LNCaP clone FGC (cell line): ENCODE data around the gene SLC12A3.

Source experiments
- DNase-seq: peaks from one replicate; pipeline ENCODE4 v3.0.0-alpha.2; 2011; ENCODE audit warnings: low read depth
- H3K4me3 ChIP-seq: 2 replicates; pipeline ENCODE4 v1.5.1; 2011; ENCODE audit warnings: mild to moderate bottlenecking, low read depth, low read length, control low read depth
- TF ChIP-seq, protein P1 (sequence below): IDR thresholded peaks from 2 replicates; pipeline ENCODE4 v1.5.1; 2012; ENCODE audit warnings: mild to moderate bottlenecking; ENCODE audit not compliant: control insufficient read depth, insufficient read depth; ENCODE audit errors: extremely low read depth

Gene SLC12A3

DNA sequence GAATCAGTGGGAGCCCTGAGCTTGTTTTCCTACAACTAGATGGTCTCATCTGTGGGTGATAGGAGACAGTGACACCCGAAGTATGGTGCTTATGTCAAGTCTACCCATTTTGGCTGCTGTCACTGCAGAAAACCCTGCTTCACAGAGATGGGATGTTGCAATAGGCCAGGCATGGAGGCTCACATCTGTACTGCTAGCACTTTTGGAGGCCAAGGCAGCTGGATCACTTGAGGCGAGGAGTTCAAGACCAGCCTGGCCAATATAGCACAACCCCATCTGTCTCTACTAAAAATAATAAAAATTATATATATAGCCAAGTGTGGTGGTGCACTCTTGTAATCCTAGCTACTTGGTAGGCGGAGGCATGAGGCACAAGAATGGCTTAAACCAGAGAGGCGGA lies 64.6 kb downstream of the SLC12A3 start:
- TF ChIP-seq, protein P1, sequence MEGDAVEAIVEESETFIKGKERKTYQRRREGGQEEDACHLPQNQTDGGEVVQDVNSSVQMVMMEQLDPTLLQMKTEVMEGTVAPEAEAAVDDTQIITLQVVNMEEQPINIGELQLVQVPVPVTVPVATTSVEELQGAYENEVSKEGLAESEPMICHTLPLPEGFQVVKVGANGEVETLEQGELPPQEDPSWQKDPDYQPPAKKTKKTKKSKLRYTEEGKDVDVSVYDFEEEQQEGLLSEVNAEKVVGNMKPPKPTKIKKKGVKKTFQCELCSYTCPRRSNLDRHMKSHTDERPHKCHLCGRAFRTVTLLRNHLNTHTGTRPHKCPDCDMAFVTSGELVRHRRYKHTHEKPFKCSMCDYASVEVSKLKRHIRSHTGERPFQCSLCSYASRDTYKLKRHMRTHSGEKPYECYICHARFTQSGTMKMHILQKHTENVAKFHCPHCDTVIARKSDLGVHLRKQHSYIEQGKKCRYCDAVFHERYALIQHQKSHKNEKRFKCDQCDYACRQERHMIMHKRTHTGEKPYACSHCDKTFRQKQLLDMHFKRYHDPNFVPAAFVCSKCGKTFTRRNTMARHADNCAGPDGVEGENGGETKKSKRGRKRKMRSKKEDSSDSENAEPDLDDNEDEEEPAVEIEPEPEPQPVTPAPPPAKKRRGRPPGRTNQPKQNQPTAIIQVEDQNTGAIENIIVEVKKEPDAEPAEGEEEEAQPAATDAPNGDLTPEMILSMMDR = no peak
- no peak for DNase-seq
- H3K4me3 ChIP-seq = no peak overlapping the region

DNA sequence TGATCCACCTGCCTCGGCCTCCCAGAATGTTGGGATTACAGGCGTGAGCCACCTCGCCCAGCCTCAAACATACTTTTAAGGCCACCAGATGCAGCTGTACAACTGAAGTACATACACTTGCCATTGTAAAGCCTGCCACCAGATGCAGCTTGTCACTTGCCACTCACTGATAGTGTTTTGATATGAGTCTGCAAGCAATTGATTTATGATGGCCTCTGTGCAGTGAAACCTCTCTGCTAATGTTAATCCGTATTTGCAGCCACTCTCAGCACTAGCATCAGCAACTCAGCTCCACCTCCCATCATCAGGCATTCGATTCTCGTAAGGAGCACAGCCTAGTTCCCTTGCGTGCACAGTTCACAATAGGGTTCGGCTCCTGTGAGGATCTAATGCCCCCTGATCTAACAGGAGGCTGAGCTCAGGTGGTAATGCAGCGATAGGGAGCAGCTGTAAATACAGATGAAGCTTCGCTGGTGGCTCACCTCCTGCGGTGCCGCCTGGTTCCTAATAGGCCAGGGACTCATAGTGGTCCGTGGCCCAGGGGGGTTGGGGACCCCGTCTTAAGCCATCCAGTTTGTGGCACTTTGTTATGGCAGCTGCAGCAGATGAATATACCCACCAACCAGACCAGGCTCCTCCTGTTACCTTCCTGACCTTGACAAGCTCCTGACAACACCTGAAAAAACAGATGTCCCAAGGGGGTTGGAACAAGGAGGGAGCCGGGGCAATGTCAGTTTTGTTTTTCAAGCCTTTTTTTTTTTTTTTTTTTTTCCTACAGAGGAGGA lies 65.7 kb downstream of the SLC12A3 start:
- TF ChIP-seq, protein P1 = no peak
- DNase-seq = no peak

DNA sequence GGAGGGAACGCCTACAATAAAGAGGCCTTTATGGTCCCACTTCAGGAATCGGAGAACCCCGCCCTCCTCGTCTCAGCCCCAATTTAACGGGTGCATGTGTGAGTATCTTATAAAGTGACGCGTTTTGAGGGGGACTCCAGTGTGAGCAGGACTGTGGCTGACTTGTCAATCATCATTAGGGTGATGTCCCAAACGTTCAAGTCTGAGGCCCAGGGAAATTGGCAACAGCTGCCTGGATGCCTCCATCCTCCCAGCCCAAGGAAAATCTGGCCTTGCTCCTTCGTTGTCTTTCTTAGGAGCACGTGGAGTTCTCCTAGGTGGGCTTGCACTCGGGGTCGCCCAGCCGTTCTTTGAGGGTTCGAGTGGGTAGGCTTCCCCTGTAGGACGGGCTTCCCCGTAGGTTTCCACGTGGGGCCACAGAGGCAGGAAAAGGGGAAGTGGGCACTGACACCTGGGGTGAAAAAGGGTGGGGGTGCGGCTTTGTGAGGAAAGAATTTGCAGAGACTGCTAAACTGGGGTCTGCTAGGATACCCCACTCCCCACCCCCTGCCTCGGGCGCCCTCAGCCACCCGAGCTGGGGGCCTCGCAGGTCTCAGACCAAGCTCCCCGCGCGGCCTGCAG lies 66.4 kb downstream of the SLC12A3 start:
- DNase-seq = no peak
- peak overlapping the region; percentile 96 for H3K4me3 ChIP-seq
- TF ChIP-seq, protein P1 = no peak

More for the DNA sequence above, 65.7 kb downstream of the SLC12A3 start:
- no peak overlapping the region for H3K4me3 ChIP-seq

DNA sequence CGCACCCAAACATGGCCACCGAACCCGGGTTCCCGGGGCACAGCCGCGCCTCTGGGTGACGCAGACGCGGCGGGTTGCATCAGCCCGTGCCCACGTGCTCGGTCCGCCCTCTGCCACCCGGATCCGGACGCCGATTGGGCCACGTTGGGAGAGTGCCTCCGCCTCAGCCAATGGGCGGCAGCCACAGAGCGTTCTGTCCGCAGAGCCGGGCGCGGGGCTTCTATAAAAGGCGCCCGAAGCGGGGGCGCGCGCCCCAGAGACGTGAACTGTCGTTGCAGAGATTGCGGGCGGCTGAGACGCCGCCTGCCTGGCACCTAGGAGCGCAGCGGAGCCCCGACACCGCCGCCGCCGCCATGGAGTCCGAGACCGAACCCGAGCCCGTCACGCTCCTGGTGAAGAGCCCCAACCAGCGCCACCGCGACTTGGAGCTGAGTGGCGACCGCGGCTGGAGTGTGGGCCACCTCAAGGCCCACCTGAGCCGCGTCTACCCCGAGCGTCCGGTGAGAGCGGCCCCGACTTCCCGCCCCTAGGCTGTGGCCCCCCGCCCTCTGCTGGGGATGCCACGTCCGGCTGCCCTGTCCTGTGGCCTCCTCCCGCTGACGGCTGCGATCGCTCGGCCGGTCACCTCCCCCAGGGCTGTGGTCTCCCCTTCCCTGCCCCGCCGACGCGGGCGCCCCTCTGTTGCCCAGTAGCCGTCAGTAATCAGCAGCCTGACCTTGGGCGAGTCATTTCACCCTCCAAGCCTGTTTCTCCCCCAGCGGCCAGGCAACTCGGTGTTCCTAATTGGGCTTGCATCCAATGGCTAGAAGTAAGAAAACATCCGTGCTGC lies 67.1 kb downstream of the SLC12A3 start, which contains the start of gene HERPUD1:
TSS of gene HERPUD1 (plus strand) at position 251 of the 829 bp plus-strand sequence. CDS start at position 354, 103 bp downstream.
- peak within 1 kb of the TSS; percentile 96 for H3K4me3 ChIP-seq
- peak; percentile 88 for DNase-seq
- TF ChIP-seq, protein P1 = no peak; the same call in 1 of the 2 replicates

DNA sequence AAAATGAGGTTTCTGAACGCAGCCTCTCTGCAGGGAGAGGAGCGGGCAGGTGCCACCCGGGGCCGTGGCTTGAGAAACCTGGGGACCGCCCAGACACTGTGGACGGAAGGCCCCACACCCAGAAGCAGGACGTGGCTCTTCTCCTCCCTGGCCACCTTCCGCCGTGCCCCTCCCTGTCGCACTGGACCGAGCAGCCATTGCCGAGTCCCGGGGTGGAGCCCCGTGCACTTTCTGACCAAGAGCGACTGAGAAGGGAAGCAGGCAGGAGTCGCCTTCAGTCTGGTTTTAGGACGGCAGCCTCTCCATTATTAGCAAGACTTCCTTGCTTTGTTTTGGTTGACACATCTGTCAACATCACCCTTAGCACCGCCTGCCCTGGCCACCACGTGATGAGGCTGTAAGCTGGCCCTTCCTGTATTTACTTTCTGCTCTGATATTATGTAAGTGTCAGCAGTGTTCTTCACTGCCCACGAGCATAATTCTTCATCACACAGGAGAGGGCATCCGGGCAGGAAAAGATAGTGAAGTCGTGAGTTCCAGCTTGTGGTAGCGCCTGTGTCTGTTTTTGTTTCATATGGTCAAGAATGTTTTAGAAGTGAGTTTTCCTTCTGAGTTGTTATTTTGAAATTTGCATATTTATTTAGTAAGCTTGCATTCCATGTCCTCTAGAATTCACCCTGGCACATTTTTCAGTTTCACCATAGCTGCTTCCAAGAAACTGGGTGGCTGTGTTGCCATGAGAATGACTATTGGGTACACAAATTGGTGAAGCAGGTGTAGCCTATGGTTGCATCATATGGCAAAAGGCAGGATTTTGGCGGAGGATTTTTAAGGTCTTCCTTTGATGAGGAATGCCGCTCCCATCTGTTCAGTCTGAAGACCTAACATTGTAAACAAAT lies 68.0 kb downstream of the SLC12A3 start:
- TF ChIP-seq, protein P1 = no peak
- peak; percentile 80 for DNase-seq
- peak overlapping the region; percentile 96 for H3K4me3 ChIP-seq
